Inferior parietal cortex (tissue), 1 donor: ENCODE results near the gene FAM174A.
A peak's percentile ranks its signal among the peaks of the same experiment; 100 is the strongest.
"Not testable (repeated sequence)": the region's sequence is repeated elsewhere in the genome, so short reads cannot be mapped to it uniquely, and the experiment has no call there.

Experiments used
- DNase-seq: peaks from one replicate; pipeline ENCODE4 v3.0.0-alpha.2; 2016; ENCODE audit errors: extremely low spot score

The FAM174A gene

DNA sequence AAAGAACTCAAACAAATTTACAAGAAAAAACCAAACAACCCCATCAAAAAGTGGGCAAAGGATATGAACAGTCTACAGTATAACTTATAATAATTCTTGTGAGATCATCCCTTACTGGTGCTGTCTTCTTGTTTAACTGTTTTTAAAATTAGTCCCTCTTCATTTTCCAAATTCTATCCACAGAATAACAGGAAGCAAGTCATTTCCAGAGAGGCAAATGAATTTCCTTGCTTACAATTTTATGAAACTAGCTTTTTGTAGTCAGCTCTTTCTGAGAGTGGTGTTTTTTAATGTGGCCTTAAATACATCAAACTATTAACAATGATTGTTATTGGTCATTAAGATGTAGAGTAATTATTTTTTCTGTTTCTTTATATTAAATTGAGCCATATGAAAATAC, 40.6 kb downstream of the FAM174A start:
- DNase-seq = no peak

DNA sequence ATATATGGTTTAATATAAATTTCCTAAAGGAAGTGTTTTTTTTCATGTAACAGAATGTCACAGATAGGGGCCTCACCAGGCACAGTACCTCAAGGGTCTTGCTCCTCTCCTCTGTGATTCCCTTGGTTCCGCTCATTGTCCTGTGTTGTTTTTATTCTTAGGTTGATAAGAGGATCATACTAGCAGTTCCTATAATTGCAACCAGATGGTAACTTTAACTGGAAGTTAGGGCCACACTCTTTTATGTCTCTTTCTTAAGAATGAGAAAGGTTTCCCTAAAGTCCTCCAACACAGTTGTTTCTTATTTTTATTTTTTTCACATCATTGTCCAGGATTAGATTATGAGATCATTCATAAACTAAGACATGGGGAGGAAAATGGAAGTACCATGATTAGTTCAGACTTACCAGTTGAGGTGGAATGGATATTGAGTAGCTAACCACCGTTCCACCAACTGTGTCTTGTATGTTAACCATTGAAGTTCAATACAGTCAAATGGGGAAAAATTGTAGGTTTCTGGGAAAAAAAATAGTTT, 41.1 kb downstream of the FAM174A start:
- DNase-seq = no peak

DNA sequence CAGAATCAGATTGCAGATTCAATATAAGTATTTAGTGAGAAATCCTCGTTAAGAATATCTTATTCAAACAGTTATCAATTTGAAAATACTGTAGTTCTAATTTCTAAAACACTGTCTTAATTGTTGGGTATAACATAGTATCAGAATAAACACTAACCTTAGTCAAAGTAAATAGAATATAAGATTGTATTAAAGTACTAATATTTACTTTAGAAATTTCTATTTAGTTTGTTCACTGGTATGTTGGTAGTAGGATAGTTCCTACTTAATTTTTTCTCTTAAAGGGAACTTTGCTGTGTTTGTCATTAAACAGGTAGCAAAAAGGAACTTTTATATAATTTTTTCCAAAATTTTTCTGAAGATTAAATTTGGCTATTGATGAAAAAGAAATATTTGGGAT, 42.3 kb downstream of the FAM174A start:
- no peak for DNase-seq

DNA sequence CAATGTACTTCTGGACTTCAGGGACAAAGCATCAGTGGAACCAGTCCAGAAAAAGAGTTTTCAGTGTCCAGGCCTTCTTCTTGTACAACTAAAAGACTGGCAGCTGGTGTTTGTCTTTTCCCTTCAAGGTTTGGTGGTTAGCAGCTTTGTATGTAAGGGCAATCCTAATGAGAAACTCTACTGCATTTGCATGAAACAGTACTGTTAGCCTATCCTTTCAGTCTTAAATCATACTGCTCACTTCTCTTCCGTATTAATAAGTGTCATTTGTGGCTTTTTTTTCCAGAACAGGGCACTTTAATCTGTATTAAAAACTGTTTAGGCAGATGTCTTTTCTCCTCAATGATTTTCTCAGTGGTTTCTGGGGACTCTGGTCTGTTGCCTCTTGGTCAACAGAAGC, 48.9 kb downstream of the FAM174A start:
- DNase-seq = no peak

DNA sequence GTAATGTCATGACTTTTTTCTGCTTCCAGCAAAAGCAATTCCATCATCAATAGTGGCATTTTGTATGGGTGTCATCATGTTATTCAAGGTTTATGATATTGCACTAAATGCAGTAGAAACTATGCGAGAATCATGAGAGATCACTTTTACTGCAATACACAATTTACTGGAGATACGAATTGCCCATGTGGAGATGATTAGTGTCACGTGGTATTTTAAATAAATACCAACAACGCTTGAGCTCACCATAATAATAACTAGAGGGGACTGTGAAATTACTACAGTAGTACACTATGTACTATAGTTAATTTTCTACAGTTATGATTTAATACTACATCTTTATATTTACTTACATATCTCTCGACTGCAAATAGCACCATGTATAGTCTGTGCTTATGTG, 49.7 kb downstream of the FAM174A start:
- no peak for DNase-seq

DNA sequence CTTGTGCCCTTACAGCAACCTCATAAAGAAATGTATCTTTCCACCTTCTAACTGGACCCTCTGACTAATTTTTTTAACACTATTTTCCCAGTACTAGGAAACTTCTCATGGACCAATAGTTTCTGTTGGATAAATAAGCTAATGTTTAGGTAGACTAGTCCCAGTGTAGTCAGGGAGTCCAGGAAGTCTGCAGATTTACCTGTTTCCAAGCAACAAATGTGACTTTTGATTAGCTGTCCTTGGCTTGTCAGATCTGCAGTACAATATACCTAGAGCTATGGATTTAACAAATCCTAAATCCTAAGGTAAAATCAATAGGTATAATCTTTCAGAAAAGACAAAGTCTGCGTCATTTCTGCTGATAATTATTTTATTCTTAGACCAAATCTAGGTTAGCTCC, 55.7 kb downstream of the FAM174A start:
- DNase-seq = no peak

DNA sequence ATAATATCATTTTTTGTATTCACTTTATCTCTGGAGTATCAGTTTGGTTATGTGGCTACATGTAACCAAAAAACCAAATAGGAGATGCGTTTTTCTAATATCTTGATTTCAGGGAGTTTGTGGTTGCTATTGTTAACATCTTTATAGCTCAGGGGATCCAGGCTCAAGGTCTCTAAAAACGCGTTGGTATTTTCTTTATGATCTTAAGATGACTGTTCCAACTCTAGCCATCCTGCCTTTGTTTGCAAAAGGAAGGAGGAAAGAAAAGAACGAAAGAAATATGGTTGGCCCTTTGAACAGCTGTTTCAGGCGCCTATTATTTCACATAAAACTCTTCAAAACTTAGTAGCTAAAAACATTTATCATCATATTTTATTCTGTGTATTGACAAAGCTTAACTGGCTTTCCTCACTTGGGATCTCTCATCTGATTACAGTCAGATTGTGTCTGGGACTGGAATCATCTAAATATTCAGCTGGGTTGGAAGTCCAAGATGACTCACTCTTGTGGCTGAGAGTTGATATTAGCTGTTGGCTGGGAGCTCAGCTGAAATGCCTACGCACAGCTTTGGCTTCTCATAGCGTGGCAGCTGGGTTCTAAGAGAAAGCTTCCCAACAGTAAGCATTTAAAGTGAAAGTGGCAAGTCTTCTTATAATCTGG, 60.1 kb downstream of the FAM174A start:
- DNase-seq = peak; percentile 36

DNA sequence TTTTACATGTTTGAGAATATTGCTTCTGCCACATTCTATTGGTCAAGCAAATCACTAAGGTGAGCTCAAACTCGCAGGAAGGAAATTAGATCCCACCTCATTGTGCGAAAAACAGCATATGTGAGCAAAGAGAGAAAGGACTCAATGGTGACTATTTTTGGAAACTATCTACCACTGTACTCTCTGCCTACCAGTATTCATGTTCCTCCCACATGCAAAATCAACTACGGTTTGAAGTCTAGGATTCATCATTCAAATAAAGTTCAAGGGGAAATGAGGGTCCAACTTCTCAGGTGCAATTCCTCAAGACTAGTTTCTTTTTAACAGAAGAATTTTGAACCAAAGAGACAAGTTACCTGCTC, 60.6 kb downstream of the FAM174A start:
- no peak for DNase-seq

DNA sequence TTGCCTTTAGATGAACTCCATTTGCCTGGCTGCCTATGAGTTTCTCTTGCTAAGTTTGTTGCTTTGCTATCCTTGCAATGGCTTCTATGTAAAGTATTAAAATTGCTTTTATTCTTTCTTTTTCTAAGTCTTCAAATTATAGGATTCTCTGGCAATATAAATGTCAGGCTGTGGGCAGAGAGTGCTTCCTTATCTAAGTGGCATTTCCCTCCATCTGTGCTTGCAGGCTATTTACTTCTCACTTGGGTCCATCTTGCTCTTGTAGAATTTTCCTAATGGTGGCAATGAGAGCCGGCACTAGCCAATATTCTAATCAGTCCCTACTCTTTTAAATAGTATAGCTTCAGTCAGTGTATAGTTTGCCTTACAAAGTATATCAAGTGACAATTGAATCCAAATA, 63.3 kb downstream of the FAM174A start:
- no peak for DNase-seq

DNA sequence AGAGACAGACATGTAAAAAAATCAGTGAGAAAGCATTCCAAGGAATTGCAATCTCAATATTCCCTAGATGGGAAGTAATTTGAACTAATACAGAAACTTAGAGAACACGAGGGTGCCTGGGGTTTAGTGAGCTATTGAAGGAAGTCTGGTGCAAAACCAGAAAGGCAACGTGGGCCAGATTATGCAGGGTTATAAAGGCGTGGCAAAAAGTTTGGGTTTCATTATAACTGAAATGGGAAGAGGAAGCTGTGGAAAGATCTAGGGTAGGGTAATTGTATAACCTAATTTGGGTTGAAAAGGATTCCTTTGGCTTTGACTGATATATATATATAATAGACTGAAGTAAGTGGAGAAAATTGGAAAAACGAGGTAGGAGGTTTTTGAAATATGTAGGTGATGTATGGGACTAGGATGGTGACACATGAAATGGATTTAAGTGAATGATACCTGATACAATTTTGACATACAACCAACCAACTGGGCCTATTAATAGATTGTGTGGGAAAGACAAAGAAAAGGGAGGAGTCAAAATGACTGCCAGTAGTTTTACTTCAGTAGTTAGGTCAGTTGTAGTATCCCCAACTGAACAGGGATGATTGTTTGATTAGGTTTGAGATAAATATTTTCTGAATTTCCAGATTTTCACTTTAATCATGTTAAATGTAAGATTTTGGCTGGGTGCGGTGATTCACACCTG, 65.3 kb downstream of the FAM174A start:
- no peak for DNase-seq

DNA sequence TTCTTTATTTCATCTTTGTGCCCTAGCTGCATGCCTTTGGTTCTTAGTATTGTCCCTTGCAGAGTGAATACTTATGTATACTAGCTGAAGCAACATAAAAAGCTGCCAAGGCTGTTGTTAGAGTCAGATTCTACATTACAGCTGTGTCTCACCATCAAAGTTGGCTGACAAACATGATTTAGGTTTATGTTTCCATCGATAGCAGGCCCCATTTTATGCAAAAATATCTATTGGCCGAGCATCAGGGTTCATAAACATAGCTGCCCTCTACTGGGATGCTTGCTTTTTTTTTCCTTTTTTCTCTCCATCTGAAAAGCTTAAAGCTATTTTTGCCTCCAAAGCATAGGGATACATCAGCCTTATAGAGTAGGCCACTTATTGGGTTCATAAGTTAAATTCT, 68.0 kb downstream of the FAM174A start:
- no peak for DNase-seq

DNA sequence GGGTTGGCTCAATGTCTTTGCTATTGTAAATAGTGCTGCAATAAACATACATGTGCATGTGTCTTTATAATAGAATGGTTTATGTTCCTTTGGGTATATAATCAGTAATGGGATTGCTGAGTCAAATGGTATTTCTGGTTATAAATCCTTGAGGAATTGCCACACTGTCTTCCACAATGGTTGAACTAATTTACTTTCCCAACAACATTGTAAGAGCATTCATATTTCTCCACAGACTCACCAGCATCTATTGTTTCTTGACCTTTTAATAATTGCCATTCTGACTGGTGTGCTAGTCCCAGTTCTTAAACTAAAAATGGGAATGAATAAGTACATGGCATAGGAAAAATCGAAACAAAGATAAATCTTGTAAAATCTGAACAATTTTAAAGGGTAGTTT, 68.8 kb downstream of the FAM174A start:
- not testable (repeated sequence) for DNase-seq

DNA sequence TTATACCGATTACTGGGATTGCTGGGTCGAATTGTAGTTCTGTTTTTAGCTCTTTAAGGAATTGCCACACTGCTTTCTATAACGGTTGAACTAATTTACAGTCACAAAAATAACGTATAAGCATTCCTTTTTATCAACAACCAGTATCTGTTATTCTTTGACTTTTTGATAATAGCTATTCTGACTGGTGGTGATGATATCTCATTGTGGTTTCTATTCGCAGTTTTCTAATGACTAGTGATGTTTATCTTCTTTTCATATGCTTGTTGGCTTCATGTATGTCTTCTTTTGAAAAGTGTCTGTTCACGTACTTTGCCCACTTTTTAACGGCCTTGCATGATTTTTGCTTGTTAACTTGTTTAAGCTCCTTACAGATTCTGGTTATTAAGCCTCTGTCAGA, 74.4 kb downstream of the FAM174A start:
- DNase-seq = no peak

DNA sequence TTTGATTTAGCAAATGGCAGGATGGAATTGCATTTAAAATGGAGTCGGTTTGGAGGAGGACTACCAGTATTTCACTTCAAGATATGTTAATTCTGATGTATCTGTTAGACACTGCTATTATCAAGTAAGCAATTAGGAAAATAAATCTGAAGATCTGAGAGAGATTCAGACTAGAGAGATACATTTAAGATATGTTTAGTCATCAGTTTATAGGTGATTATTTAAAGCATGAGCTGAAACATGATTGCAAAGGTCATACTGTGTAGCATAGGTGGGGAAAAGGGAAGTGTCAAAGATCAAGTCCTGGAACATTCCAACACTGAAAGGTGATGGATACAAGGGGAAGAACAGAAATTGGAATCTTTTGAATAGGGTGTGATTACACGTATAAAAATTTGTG, 79.1 kb downstream of the FAM174A start:
- DNase-seq = no peak

DNA sequence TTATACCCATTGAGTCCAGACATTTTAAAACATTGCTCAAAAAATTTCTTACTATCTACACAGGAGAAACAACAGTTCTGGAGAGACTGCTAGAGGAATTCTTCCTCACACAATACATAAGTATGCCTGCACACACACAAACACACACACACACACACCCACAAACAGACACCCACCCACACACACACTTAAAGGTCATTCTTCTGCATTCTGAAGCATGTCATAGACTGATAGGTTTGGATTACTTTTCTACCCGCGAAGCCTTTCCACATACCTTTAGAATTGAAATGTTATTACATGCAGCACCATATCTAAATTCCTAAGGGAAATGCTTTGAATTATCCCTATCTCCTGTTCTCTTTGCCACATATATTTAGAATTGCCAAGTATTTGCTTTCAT, 80.2 kb downstream of the FAM174A start:
- DNase-seq = no peak

DNA sequence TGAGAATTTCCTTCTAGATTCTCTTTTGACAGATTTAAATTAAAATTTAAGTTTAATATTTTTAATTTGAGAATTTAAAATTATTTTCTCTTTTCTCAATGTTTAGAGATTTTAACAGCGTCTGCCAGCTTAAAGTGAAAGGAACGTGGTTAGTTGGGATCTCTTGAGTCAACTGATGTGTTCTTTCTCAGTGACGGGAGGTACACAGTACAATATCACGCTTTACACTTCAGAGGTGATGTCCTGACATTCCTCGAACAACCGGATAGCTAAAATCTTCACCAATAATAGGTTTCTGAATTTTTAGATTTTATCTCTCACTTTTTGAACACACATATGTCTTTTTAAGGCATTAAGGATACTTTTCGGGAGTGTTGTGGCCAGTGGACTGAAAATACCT, 81.1 kb downstream of the FAM174A start:
- DNase-seq = no peak

DNA sequence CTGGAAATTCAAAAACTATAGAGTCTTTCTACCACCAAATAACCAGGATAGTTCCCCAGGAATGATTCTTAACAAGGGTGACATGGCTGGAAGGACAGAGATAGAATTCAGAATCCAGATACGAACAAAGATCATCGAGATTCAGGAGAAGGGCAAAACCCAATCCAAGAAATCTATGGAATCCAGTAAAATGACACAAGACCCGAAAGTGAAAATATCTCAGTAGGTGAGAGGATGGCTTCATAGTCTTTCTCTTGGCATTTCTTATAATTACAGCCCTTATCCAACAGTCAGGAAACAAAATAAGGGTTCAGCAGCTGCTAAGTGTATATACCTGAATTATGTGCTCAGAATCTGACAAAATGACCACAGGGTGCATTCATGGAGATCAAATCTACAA, 81.8 kb downstream of the FAM174A start:
- DNase-seq = no peak

DNA sequence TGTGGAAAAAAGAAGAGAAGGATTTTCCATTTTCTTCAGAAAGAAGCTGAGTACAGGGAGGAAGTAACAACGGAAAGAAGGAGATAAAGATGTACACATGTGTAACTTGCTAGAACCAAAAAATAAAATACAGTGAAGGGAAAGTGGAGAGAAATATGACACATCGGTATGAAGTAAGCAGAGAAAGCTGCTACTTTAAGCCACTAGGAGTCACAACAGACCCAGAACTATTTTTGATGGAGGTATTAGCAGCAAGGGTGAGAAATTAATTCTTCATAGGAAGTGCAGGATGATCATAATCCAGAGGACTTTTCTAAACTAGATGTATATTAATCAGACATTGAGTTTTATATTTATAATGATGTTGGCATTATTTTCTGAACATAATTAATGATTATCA, 88.5 kb downstream of the FAM174A start:
- no peak for DNase-seq

DNA sequence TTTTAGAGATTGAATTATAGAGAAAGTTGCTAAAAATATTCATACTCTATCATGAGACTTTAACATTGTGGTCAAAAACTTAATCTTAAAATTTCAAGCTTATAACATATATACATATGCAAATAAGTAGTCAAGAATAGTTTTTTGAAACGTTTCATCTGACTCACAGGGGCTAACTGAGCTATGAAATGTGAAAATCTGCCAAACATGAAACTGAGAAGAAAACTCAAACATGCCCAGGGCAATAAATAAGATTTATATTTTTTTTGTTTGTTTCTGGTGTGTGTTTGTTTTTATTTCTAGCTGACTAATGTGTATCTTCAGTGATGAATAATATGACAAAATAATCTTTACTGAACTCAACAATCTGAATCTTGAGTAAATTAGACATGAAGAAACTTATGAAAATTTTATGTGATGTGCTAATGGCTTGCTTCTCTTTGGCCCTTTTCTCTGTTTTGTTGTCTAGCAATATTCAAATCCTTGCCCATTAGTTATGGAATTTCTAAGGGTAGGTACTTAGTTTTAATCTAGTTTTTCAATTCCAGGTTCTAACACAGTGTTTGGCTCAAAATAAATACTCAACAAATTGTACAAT, 99.9 kb downstream of the FAM174A start:
- DNase-seq = no peak
